Head of caudate nucleus (tissue), 42 donors: Measurements from ENCODE around the gene IL22.

Source experiments
- DNase-seq, 42 donors: peaks; one replicate each; pipeline versions ENCODE4 v3.0.0 to v3.0.0-alpha.2; 2020 to 2021; ENCODE audit warnings: mixed read lengths in 7 of 42
- intact Hi-C: fragments of 100-400 bp; cut with DNase I; formaldehyde crosslinking; loops from one replicate; pipeline ENCODE4 v1.15.0; 2022

Gene IL22

GRCh38 chr12:68253504-68253903, at the start of gene IL22:
IL22 (minus strand) TSS chr12:68253604; CDS start chr12:68253448, 156 bp downstream.
- intact Hi-C loops: no loop called here

GRCh38 chr12:68297929-68298328, 44.5 kb upstream of the IL22 start:
- DNase-seq: no peak
- intact Hi-C loops: no loop called here

More at GRCh38 chr12:68253504-68253903, at the start of gene IL22:
- no peak for DNase-seq

- no peak for DNase-seq
- intact Hi-C loops: no loop called here
Observed at GRCh38 chr12:68294251-68294650, 40.8 kb upstream of the IL22 start.

GRCh38 chr12:68293347-68293746, 39.9 kb upstream of the IL22 start:
- intact Hi-C loops: no loop called here
- no peak for DNase-seq

- intact Hi-C loops: no loop called here
Observed at GRCh38 chr12:68292151-68292943, 38.9 kb upstream of the IL22 start.

GRCh38 chr12:68291396-68292036, 38.1 kb upstream of the IL22 start:
- intact Hi-C loops: no loop called here

More at GRCh38 chr12:68292151-68292943, 38.9 kb upstream of the IL22 start:
- DNase-seq: peak in 1 of 42 donors; percentile 11

GRCh38 chr12:68290126-68290525, 36.7 kb upstream of the IL22 start:
- intact Hi-C loops: no loop called here
- DNase-seq: no peak

More at GRCh38 chr12:68291396-68292036, 38.1 kb upstream of the IL22 start:
- DNase-seq: no peak

- DNase-seq: no peak
- intact Hi-C loops: no loop called here
Observed at GRCh38 chr12:68287106-68287505, 33.7 kb upstream of the IL22 start.

GRCh38 chr12:68286396-68286795, 33.0 kb upstream of the IL22 start:
- no peak for DNase-seq
- intact Hi-C loops: no loop called here

GRCh38 chr12:68285541-68285940, 32.1 kb upstream of the IL22 start:
- no peak for DNase-seq
- intact Hi-C loops: no loop called here

- intact Hi-C loops: no loop called here
- DNase-seq: no peak
Observed at GRCh38 chr12:68281322-68282077, 28.1 kb upstream of the IL22 start.

GRCh38 chr12:68280240-68280639, 26.8 kb upstream of the IL22 start:
- intact Hi-C loops: no loop called here
- DNase-seq: no peak

GRCh38 chr12:68279227-68280054, 26.0 kb upstream of the IL22 start:
- DNase-seq: no peak

GRCh38 chr12:68276402-68276930, 23.1 kb upstream of the IL22 start:
- intact Hi-C loops: no loop called here
- DNase-seq: no peak

More at GRCh38 chr12:68279227-68280054, 26.0 kb upstream of the IL22 start:
- intact Hi-C loops: no loop called here

GRCh38 chr12:68272732-68273131, 19.3 kb upstream of the IL22 start:
- intact Hi-C loops: no loop called here
- DNase-seq: no peak

- DNase-seq: no peak
- intact Hi-C loops: no loop called here
Observed at GRCh38 chr12:68271346-68271745, 17.9 kb upstream of the IL22 start.

GRCh38 chr12:68270358-68270757, 17.0 kb upstream of the IL22 start:
- no peak for DNase-seq
- intact Hi-C loops: no loop called here

GRCh38 chr12:68269779-68270178, 16.4 kb upstream of the IL22 start:
- intact Hi-C loops: no loop called here
- DNase-seq: no peak

GRCh38 chr12:68268967-68269366, 15.6 kb upstream of the IL22 start:
- DNase-seq: no peak
- intact Hi-C loops: no loop called here
